Measurements from ENCODE around the gene SRGAP1.
A peak's percentile ranks its signal among the peaks of the same experiment; 100 is the strongest.

The SRGAP1 gene

DNA sequence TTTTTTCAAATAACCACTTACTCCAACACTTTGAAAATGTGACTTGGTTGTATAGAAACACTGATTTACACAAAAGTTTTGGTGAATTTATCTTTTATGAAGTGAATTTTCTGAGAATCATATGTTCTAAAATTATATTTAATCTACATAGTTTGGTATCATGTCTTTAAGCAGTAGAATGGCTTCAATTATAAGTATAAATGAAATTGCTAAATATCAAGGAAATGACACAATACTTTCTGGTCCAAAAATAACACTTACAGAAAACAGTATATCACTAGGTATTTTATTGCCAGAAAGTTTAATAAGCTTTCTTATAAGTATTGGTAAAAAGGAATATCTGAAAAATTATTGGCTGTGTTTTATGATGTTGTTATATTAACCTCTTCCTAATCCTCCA lies 90.9 kb downstream of the SRGAP1 start:
- no peak for DNase-seq (ENCODE audit: low read depth, low spot score)

DNA sequence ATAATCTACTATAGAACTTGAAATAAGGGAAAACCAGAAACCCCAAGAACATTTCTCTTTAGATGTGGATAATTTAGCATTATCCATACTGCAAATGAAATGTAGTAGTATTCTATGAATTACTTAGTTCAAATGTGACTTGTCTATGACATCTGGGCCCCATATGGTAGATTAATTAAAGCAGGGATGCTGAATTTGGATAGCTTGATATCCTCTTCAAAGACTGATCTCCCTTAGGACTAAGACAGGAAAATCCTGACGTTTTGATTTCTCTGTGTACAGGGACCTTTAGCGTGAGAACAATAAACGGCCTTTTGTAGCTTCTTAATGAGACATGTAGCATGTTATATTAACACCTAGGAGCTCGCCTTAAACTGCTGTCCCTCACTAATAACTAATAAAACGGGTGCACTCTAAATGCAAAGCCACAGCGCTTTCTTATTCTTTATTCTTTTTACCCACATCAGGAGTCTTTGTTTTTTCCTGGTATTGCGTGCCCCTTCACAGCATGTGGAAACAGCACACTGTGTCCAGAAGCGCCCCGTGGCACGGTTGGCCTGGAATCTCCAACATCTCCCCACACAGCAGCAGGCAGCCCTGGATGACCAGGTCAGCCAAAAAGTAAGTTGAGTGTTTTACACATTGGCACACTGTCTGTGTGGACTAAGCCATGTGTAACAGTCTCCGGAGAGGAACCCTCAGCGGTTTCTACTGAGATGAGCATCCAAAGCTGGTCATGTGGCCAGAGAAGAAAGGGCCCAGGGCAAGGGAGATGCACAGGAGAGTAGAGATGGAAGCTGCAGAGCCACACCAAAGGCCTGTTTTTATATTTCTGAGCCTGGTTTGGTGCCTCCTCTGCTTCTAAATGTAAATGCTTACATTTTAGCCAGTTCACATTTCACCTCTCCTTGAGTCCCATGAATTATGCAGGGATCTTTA lies 93.1 kb downstream of the SRGAP1 start:
- no peak for DNase-seq (ENCODE audit: low read depth, low spot score)

DNA sequence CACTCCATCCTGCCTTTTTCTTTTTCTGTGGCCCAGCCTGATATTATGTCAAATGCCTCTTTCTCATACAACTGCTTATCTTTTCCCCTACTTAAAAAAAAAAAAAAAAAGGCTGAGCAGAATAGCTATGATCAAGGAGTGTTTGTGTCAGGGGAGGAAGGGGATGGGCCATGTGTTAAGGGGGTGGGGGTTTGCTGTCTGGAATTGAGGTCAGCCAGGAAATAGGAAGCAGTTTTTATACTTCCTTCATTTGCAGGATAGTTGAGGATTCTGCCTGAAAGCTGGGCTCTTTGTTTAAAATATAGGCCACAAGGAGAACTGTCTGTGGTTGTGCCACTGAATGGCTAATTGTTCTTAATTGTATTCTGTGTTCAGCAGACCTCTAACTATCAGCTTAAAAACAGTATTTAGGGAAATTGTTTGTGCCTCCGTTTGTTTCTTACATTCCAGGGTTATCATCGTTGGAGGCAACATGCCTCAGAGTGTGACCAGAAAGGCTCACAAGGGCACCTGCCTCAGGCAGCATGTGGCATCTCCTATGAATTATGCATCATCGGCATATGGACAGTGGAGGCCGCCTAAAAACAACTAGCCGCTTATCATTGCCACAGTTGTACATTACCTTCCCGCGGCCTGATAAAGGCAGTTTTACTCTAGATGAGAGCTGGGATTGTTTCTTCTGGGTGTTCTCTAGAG lies 96.0 kb downstream of the SRGAP1 start:
- no peak for DNase-seq (ENCODE audit: low read depth, low spot score)

DNA sequence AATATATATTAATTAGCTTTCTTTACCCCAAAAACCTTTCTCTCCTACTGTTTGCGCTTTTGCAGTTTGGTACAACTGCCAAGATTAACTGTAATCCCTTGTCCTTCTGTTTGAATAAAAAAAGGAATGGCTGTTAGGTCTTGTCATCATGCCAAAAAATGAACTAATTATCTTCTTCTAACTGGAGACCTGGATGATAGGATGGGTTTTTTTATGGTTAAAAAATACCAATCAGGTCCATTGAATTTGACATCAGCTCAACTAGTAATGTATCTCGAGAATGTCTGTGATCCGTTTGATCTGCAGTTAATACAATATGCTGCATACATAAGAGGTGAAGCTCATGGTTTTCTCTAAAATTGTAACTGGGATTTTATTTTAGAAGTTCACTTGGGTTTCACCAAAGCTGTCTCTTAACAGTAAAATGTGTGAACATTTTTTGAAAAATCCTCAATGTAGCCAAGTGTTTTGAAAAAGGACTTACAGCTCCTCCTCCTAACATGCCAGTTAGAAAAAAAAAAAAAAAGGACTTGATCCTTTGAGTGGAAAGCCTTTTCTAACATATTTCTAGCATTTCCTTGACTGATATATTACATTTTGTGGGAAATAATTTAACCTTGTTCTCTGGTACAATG lies 96.8 kb downstream of the SRGAP1 start:
- no peak for DNase-seq (ENCODE audit: low read depth, low spot score)

DNA sequence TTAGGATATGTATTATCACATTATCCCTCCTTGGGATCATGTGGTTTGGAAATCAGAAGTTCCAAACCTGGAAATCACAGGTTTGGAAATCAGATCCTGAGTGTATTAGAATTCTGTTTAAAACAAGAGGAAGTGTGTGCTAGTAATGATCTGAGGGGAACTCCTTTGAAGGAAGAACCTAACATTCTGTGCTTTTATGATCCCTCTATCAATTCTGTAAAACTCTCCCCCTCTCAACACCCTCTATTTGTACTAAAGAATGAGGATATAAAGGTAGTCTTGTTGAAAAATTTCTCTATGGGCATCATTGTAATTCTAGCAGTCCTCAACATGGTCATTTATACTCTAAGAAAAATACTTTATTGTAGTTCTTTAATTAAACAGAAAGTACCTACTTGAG lies 97.4 kb downstream of the SRGAP1 start:
- DNase-seq (ENCODE audit: low read depth, low spot score), result no peak

DNA sequence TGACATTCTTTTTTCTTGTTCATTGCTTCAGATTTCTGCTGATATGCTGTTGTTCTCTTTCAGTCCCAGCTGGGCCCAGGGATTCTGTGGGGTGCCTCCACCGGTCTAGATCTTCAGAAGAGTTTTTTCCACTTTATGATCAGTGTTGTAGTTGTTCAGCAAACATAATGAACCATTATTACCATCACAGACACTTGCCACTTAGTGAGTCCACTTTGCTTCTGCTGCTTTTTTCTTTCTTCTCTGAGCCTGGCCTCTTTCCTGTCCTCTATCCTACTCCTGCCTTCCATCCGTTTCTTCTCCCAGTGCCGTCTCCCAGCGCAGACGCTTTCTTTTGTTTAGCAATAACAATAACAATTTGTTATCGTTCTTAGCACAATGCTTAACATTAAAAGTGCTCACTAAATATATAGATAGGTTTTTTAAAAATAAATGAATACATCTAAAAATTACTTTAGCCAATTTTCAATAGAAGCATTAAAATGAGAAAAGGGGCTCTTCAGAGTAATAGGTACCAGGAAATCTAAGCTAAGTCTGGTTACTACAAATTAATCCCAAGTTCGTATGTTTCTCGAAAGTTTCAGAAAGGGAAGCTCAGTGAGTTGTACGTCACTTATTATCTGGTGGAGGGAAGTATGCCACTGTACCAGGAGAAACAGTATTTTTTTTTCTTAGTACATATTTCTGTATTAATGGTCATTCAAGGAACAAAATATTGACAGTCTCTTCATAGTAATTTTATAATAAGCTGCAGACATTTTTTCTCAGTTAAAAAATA lies 98.2 kb downstream of the SRGAP1 start:
- DNase-seq (ENCODE audit: low read depth, low spot score), result no peak

DNA sequence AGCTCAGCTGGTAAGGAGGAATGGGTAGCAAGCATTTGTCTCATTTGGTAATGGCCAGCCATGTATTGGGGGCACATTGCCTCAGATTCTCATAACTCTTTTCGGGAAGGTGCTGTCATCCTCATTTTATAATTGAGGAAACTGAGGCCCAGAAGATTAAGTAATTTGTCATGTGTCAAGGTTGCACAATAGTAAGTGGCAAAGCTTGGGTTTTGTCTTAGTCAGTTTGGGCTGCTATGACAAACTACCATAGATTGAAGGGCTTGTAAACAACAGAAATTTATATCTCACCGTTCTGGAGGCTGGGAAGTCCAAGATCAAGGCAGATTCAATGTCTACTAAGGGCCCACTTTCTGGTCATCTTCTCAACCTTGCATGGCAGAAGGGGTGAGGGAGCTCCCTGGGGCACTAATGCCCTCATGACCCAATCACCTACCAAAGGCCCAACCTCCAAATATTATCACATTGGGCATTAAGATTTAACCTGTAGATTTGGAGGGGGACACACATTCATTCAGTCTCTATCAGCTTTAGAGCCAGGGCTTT lies 99.6 kb downstream of the SRGAP1 start:
- DNase-seq (ENCODE audit: low read depth, low spot score), result no peak

DNA sequence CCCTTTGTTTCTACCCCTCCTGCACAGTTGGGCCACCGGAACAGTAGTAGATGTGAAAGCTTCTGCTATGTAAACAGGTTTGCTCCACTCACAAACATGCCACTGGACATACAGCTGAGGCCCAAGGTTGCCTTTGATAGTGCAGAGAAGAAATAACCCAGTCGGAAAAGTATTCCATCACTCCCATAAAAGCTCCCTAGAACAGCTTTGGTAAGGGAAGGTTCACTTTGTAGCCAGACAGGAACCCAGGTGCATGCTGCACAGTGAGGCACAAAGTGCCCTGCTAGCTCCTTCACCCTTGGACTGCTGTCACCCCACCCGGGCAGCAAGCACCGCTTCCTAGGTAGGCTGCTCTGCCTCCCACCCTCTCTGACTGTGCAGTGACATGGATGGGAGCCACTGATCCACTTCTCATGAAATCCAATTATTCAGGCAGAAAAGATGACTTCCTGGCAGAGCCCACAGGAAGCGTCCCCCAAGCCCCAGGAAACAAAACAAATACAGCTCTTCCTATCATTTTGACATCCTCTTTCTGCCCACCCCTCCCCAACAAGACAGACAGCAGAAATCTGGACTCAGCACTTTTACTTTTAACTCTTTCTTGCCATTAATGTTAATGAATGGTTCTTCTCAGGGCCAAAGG lies 100.2 kb downstream of the SRGAP1 start:
- no peak for DNase-seq (ENCODE audit: low read depth, low spot score)

DNA sequence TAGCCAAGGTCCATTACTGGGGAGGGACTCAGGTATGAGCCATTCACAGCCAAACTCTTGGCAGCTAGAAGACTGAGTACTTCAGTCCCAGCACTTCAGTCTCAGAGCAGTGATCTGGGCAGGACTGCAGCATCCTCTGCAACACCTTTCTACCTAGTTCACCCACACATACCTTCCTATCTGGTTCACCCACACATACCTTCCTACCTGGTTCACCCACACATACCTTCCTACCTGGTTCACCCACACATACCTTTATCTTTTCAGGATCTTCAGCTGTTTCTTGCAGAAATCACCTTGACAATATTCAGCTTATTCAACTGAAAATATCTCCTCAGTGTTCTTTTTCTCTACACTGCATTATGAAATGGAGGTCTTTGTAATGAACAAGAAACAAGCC lies 101.3 kb downstream of the SRGAP1 start:
- DNase-seq (ENCODE audit: low read depth, low spot score), result no peak

DNA sequence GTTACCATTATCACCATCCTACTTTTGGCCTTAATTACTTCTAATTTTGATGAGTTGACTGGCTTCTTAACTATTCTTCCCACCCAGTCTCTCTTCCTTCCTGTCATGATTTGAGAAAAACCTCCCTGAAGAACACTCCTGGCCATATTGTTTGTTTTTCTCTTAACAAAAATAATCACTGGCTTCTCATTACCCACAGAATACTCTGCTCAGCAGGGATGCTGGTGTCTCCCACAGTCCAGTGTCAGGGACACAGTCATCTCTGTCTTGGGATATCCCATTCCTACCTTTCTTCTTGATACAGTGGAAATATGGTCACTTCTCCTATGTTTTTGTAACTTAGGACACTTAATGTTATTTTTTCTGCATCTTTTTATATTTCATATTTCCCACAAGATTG lies 103.7 kb downstream of the SRGAP1 start:
- peak; percentile 49 for DNase-seq (ENCODE audit: low read depth, low spot score)

DNA sequence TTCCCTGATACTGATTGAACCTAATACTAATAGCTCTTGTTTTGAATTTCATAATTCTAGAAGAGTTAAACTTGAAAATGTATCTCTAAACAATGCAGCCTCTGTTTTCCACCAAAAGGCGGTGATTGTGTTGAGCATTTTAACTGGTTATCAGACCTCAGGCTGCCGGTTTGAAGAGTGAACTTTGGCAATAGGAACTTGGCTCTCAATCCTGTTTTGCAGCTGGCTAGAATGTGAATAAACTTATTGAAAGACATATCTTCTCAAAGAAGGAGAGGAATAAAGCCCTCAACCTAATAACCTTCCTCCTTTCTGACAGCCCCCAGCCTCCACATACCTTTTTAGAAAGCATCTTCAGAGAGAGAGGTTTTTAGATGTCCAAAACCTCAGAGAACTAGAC lies 105.4 kb downstream of the SRGAP1 start:
- DNase-seq (ENCODE audit: low read depth, low spot score), result no peak

DNA sequence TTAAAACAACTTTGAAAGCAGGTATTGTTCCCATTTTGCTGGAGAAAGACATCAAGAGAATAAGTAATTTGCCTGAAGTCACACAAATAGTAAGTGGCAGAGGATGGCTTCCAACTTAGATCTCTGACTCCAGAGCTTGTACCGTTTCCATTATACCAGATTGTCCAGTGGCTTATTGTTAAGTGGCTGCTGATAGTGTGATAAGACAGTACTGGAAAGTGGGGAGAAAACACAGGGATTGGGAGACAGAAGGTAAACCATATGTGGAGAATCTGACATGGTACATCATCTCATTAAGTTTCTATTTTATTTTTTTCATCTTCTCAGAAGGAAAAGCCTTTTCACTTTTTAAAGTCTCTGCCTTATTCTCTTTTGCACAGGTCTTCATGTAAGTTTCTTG lies 108.5 kb downstream of the SRGAP1 start:
- DNase-seq (ENCODE audit: low read depth, low spot score), result no peak

DNA sequence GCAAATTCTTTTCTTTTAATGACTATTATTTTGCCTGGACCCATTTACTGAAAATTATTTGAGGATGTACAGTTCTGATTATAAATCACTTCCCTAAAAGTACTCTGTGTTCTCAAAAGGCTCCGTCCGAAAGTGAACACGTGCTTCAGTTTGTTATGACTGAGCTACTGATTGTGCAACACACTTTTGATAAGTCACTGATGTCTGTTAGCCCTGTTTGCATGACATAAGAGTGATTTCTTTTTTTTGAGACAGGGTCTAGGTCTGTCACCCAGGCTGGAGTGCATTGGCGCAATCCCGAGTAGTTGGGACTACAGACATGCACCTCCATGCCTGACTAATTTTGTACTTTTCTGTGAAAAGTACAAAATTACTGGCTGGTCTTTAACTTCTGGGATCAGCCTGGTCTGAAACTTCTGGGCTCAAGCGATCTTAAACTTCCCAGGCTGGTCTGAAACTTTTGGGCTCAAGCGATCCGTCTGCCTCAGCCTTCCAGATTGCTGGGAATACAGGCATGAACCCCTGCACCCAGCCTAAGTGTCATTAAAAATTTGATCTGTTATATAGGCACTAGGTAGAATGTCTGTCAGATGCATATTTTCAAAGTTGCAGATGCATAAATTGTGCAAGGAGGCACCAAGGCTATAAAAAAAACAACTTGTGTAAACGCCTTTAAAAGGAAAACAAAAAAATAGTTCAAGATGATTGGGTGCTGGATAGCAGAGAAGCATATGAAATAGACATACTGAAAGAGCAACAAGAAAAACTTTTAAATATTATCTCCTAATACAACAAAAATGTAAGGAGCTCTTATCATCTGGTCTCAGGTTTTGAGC lies 111.5 kb downstream of the SRGAP1 start:
- no peak for DNase-seq (ENCODE audit: low read depth, low spot score)

DNA sequence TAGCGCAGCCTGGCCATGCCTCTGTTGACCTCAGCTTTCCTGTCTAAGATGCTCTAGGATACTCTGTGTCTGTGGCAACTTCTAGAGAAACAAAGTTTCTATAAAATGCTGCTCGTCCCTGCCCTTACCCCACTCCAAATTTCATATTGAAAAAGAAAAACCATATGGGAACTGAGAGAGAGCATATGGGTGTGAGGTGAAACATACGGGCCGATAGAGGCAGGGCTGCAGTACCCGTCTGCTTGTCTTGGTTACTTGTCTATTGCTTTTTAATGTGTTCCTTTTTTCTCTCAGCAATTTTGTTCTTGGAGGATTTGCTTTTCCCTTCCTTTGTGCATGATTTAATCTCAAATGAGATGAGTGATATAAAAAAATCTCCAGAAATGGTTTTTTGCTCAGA lies 113.0 kb downstream of the SRGAP1 start:
- no peak for DNase-seq (ENCODE audit: low read depth, low spot score)

DNA sequence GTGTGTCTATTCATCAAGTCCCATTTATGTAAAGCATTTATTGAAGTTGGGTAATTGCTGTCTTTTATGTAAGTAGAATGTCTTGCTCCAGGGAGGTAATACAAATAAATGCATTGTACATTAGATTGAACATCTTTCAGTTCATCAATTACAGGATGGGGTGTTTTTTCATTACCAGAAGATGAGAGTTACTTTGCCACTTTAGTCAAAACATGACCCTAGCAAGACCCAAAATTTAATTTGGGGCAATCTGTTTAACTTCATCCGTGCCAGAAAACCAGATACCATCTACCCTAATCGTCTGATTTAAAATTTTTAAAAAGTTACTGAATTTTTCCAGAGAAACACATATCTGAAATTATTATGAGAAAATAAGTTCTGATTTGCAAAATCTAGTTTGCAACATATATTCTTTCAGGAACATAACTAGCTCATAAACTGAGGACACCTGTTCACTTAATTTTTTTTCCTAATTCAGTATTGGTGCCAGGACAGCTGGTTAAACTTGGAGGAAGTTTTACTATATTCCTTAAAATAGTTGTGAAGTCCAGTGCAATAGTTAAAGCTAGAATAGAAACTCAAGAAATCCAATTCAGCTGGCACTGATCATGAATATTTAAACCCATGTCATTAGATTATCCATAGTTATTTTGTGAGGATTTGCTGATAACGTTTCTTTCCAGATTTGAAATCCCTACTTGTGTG lies 114.5 kb downstream of the SRGAP1 start:
- DNase-seq (ENCODE audit: low read depth, low spot score), result no peak

DNA sequence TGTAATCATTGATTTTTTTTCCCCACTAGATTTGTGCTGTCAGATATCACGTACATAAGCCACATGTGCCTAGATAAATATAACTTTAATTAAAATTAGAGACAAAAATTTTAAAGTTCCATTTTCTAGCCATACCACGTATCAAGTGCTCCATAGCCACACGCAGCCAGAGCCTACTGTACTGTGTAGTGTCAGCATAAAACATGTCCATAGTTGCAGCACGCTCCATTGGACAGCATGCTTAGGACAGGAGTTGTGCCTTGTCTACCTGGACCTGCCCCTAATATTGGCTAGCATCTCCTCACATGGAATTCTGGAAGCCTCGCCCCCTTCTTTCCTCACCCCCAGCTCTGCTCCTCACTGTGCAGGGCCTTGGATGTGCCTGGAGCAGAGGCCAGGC lies 116.5 kb downstream of the SRGAP1 start:
- no peak for DNase-seq (ENCODE audit: low read depth, low spot score)

DNA sequence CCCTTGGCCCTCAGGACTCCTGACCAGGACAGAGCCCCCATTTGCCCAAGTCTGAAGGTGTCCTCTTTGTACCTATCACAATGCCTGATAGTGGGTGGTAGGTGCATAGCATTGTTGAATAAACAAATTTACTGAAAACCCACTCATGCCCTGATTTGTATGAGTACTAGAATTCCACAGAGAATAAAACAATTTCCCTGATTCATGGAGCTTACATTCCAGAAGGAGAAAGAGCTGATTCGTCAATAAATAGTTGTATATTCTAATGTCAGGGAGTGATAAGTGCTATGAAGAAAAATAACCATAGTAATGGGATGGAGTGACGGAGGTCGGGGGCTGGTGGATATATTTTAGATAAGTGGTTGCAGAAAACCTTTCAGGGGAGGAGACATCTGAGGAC lies 117.0 kb downstream of the SRGAP1 start:
- DNase-seq (ENCODE audit: low read depth, low spot score), result no peak

DNA sequence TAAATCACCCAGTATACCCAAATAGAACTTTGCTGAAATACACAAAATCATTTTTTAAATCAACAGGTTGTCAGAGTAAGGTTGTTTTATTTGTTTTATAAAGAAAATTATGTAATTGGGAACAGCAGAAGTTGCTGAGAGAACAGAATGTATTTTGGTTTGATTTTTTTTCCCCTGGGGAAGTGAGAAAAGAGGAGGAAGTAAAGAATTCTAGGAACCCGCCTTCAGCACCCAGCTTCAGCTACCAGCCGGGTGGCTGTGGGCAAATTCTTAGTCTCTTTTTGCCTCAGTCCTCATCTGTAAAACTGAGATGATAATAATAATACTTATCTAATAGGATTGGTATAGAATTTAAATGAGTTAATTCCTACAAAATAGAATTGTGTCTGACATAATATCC lies 119.4 kb downstream of the SRGAP1 start:
- DNase-seq (ENCODE audit: low read depth, low spot score), result no peak

DNA sequence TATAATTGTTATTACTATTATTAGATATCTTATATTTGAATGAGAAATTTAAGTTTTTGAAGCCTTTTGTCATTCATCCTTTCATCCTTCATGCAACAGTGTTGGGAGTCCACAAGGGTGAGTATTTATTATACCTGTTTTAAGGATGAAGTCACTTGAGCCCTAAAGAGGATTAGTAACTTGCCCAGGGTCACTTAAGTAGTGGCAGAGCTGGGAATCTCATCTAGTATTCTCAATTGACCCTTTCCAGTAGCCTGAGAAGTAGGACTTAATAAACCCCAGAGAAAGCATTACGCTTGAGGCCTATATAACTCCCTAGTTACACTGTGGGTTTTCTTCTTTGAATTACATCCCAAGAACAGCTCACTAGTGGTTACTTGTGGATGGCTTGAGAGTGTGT lies 119.8 kb downstream of the SRGAP1 start:
- DNase-seq (ENCODE audit: low read depth, low spot score), result no peak

Data from smooth muscle cell of the brain vasculature (primary cell).